GM18508 (cell line): ENCODE measurements around the gene UBASH3B.

Experiments used
- ATAC-seq: cut with Tn5 transposase; IDR thresholded peaks from one replicate; pipeline ENCODE4 v1.9.1; 2021; ENCODE audit warnings: moderate number of reproducible peaks; ENCODE audit not compliant: insufficient read depth, unreplicated experiment

The UBASH3B gene

GRCh38 chr11:122776546-122776945 is 121.0 kb downstream of the UBASH3B start:
- no peak for ATAC-seq

GRCh38 chr11:122777343-122777742 is 121.8 kb downstream of the UBASH3B start:
- ATAC-seq, result no peak

- ATAC-seq, result no peak
Observed at GRCh38 chr11:122778148-122778547, 122.6 kb downstream of the UBASH3B start.

GRCh38 chr11:122779047-122779629 is 123.6 kb downstream of the UBASH3B start:
- no peak for ATAC-seq

- no peak for ATAC-seq
Observed at GRCh38 chr11:122780296-122780949, 124.9 kb downstream of the UBASH3B start.

- no peak for ATAC-seq
Observed at GRCh38 chr11:122781378-122782195, 126.1 kb downstream of the UBASH3B start.

- ATAC-seq, result no peak
Observed at GRCh38 chr11:122782222-122782621, 126.7 kb downstream of the UBASH3B start.

- ATAC-seq, result no peak
Observed at GRCh38 chr11:122784325-122784955, 128.9 kb downstream of the UBASH3B start.

GRCh38 chr11:122785031-122785541 is 129.6 kb downstream of the UBASH3B start:
- ATAC-seq, result no peak

- ATAC-seq, result no peak
Observed at GRCh38 chr11:122786896-122787295, 131.4 kb downstream of the UBASH3B start.

GRCh38 chr11:122788781-122789535 is 133.4 kb downstream of the UBASH3B start:
- ATAC-seq, result no peak

- ATAC-seq, result no peak
Observed at GRCh38 chr11:122789907-122790306, 134.4 kb downstream of the UBASH3B start.

GRCh38 chr11:122791411-122791810 is 135.9 kb downstream of the UBASH3B start:
- no peak for ATAC-seq

- ATAC-seq, result no peak
Observed at GRCh38 chr11:122791836-122792235, 136.3 kb downstream of the UBASH3B start.

- ATAC-seq, result no peak
Observed at GRCh38 chr11:122793515-122793914, 138.0 kb downstream of the UBASH3B start.

GRCh38 chr11:122795307-122795706 is 139.8 kb downstream of the UBASH3B start:
- ATAC-seq, result no peak

- ATAC-seq, result no peak
Observed at GRCh38 chr11:122796128-122796717, 140.7 kb downstream of the UBASH3B start.

- no peak for ATAC-seq
Observed at GRCh38 chr11:122797651-122798050, 142.1 kb downstream of the UBASH3B start.

GRCh38 chr11:122799406-122800105 is 144.0 kb downstream of the UBASH3B start:
- no peak for ATAC-seq
